Stimulated activated CD8-positive, alpha-beta memory T cell treated with anti-CD3 and anti-CD28 coated beads, Interleukin-4, amount 100 ng/mL, for 24 hours (primary cell): ENCODE measurements around the gene HTATSF1.
A peak's percentile ranks its signal among the peaks of the same experiment; 100 is the strongest.

Experiments
- DNase-seq: peaks from one replicate; pipeline ENCODE4 v3.0.0-alpha.2; 2020; ENCODE audit warnings: low read depth

Gene HTATSF1

DNA sequence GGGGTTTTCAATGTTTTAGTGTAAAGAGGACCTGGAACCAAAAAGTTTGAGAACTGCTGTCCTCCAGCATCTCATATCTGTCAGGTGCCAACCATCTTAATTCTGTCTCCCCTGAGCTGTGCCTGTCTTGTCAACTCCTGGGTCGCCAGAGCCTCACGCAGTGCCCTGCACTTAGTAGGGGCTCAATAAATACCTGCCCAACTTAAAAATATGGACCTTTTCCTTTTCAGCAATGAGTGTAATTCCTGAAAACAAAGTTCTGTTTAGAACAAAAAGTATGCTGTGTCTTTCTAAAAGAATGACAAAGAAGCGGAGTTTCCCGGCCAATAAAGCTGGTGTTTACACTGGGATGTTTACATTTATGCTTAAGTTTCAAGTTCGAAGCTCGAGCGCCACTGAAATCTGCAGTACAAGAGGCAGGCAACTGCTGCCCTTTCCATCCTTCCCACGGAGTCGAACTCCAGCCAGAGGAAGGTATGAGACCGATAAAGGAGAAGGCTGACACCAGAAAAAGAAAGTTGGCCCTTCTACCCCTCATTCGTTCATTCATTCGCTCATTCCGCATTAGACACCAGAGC lies 1.1 kb upstream of the HTATSF1 start:
- DNase-seq = no peak

DNA sequence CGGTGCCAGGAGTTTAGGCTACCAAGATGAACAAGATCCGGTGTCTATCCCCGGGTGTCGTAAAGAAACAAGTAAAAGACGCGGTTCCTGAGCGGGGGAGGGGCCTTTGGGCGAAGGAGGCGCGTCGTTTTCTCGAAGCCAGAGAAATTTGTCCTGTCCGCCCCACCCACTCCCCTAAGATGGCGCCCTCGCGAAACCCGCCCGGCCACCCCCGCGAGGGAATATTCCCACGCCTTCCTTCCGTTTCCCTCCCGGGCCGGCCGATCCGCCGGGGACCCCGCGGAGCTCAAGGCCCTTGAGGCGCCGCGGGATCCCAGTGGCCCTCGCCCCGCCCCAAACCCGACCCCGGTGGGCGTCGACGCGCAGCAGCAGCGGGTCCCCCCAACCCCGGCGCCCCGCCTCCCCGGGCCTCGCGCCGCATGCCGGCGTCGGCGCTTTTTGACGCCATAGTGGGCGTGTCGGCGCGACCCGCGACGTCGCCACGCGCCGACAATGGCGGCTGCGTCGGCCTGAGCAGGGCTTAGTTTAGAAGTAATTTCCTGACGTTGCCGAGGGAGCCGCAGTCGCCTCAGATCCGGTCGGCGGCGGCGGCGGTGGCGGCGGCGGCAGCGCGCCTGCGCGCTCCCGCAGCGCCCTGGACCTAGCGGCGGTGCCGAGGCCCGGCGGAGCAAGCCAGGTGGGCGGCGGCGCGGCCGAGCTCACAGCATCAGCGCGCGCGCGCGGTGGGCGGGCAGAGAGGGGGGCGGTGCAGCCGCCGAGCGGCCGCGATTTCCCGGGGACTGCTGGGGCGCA lies 432 bp upstream of the HTATSF1 start:
- DNase-seq = peak; percentile 72

- DNase-seq = no peak
These were observed 21.7 kb downstream of the HTATSF1 start for GRCh38 chrX:136519069-136519468.

DNA sequence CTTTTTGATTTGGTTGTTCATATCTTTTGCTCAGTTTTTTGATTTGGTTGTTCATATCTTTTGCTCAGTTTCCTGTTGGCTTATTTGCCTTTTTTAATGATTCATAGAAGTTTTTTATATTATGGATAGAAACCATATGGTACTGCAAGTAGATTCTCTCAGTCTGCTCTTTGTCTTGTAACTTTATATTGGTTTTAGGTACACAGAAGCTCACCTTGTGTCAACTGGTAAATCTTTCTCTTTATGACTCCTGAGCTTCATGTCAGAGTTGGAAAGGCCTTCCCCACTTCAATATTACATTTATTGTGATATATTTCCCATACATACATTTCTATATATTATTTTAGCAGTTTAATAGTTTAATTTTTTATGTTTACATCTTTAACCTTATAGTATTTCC lies 26.4 kb downstream of the HTATSF1 start:
- DNase-seq = no peak

GRCh38 chrX:136525738-136526606 lies 28.6 kb downstream of the HTATSF1 start:
- no peak for DNase-seq

DNA sequence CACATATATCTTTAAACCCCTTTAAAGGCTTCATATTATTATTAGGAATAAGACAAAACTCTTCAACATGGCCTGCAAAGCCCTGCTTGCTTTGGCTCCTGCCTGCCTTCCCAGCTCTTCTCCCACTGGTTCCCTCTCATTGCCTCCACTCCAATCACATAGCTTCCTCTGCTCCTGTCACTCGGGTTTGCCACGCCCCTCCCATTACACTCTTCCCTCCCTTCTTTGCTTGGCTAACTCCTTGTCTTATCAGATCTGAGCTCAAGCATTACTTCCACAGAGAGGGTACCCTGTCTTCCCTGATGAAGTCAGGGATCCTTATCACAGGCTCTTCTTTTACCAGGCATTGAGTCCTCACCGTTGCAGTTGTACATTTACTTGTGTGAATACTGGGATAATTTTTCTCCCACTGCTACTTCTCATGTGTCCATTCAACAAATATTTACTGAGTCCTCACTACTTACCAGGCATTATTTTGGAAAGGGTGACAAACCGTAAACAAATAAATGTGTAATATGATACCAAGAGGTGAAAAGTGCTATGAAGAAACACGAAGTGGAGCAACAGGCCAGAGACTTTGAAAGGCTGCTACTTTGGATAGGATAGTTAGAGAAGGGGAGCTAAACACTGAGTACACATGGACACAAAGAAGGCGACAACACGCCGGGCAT lies 31.4 kb downstream of the HTATSF1 start:
- DNase-seq = no peak

- DNase-seq = no peak
These were observed 32.4 kb downstream of the HTATSF1 start for GRCh38 chrX:136529795-136530194.

GRCh38 chrX:136531951-136532350 lies 34.6 kb downstream of the HTATSF1 start, which contains the start of gene VGLL1:
Gene VGLL1, plus strand, starts transcription at chrX:136532215. Its CDS starts 3,806 bp downstream, at chrX:136536021.
- DNase-seq = no peak

DNA sequence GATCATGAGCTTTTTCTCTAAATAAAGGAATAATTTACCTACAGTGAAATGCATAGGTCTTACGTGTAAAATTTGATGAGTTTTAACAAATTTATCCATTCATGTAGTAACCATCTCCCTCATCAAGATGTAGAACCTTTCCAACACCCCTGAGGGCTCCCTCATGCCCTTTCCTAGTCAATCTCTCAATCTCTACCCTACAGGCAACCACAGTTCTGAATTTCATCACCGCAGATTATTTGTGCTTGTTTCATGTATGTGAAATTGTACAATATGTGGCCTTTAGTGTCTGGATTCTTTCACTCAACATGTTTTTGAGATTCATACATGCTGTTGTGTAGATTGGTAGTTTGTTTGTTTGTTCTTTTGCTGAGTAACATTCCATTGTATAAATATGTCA lies 36.7 kb downstream of the HTATSF1 start:
- no peak for DNase-seq

DNA sequence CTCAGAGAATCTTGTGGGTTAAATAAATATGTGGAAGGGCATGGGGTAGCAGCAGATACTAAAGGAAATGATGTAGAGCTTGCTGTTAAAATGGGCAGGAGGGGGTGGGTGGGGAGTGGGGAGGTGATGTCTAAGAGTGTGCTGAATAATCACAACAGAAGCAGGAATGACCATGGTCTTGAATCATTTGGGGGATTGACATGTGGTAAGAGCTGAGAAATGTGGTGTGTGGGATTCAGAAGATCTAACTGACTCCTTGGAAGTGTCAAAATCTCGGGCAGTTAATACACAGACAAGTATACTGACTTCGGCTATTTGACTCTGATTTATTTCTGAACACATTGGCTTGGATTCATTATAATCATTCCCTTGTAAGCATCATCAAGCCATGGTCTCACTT lies 41.4 kb downstream of the HTATSF1 start:
- no peak for DNase-seq

DNA sequence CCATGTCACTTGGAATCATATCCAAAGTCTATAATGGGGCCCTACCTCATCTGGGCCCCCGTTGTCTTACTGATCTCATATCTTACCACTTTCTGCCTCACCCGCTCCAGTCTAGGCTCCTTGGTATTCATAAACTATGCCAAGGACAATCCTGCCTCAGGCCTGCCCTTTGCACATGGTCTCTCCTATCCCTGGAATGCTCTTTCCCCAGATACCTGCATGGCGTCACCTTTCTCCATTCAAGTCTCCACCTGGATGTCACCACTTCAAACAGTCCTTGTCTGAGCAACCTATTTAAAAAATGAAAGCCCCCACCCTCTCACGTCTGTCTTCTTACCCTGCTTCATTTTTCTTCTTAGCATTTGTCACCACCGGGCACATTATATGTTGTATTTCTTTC lies 42.8 kb downstream of the HTATSF1 start:
- no peak for DNase-seq

DNA sequence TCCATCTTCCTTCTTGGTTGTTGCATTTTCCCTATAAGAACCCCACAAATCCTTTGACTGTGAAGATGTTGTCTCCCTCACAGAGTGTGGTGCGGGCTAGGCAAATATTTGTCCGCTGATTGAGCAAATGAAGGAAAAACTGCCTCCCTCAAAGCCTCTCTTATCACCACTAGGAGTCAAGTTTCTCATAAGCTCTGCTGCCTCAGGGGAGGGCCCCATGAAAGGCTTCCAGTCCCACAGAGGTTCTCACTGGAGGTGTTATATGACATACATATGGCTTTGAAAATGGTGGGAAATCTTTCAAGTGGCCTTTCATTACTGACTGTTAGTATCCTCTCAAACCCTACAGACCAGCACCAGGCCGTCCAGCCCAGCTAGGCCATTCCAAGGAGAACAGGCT lies 43.9 kb downstream of the HTATSF1 start:
- DNase-seq = no peak

- DNase-seq = no peak
These were observed 44.9 kb downstream of the HTATSF1 start for GRCh38 chrX:136542281-136542680.

GRCh38 chrX:136546371-136546781 lies 49.0 kb downstream of the HTATSF1 start:
- no peak for DNase-seq

- DNase-seq = no peak
These were observed 51.8 kb downstream of the HTATSF1 start for GRCh38 chrX:136549226-136549625.

DNA sequence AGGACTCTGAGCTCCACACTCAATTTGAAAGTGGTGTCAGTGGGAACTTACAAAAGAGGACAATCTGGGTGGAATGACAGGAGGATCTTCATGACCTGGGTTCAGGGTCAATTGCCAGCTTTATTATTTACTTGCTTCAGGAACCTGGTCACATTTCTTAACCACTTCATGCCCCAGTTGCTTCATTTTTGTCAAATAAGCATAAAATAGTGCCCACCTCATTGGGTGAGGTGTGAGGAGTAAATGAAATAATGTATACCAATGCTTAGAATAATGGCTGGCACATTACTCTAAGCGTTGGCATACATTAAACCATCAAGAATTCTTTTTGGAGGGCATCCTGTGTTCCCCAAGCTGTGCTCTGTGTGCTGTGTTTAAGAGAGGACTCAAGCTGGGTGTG lies 54.0 kb downstream of the HTATSF1 start:
- no peak for DNase-seq

- DNase-seq = no peak
These were observed 58.3 kb downstream of the HTATSF1 start for GRCh38 chrX:136555694-136556093.
